NOMO-1 treated with dmso at 0.1 percent for 144 hours (cell line): ENCODE measurements around the gene RCL1.
"Not testable (repeated sequence)": the region's sequence is repeated elsewhere in the genome, so short reads cannot be mapped to it uniquely, and the experiment has no call there.

Source experiments
- DNase-seq: peaks from one replicate; lab custom pipeline; 2025; ENCODE audit not compliant: unreplicated experiment; lab: John Stamatoyannopoulos, UW

Gene RCL1, protein sequence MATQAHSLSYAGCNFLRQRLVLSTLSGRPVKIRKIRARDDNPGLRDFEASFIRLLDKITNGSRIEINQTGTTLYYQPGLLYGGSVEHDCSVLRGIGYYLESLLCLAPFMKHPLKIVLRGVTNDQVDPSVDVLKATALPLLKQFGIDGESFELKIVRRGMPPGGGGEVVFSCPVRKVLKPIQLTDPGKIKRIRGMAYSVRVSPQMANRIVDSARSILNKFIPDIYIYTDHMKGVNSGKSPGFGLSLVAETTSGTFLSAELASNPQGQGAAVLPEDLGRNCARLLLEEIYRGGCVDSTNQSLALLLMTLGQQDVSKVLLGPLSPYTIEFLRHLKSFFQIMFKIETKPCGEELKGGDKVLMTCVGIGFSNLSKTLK

GRCh38 chr9:4792572-4793458 is at the start of gene RCL1:
Gene RCL1 (plus strand): TSS chr9:4792944. CDS start chr9:4793092, 148 bp downstream.
- DNase-seq: peak; percentile 85

DNA sequence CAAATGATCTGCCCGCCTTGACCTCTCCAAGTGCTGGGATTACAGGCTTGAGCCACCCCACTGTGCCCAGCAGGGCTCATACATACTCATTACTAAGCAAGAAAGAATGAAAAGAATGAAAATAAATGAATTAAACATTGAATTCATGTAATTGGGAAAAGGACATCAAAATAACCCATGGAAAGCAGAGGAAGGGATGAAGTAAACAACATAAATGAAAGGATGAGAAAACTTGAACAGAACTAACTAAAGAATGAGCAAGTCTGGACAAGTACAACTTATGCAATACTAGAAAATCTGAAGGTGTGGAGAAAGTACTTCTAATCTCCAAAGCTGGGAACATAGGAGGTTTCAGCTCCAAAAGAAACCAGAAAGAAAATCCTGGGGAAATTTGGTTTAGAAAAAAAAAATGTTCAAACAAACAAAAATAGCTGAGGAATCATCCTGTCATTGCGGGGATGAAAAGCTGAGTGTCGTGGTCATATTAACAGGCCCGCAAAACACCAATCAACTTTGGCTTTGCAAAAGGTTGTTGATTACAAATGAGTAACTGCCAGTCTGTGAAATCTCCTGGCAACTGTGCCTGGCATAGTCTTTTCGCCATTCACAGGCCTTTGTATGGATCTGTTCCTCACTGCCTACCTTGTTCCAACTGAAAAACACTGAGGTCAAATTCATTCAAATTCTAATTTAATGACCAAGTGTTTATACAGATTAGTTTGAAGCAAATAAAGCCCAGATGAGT is 49.4 kb upstream of the RCL1 start:
- DNase-seq: no peak

GRCh38 chr9:4746278-4747030 is 46.3 kb upstream of the RCL1 start:
- DNase-seq: no peak

- no peak for DNase-seq
These were observed 44.1 kb upstream of the RCL1 start for GRCh38 chr9:4748612-4749011.

- peak; percentile 5 for DNase-seq
These were observed 42.6 kb upstream of the RCL1 start for GRCh38 chr9:4750023-4750673.

GRCh38 chr9:4754530-4754929 is 38.2 kb upstream of the RCL1 start:
- DNase-seq: not testable (repeated sequence)

DNA sequence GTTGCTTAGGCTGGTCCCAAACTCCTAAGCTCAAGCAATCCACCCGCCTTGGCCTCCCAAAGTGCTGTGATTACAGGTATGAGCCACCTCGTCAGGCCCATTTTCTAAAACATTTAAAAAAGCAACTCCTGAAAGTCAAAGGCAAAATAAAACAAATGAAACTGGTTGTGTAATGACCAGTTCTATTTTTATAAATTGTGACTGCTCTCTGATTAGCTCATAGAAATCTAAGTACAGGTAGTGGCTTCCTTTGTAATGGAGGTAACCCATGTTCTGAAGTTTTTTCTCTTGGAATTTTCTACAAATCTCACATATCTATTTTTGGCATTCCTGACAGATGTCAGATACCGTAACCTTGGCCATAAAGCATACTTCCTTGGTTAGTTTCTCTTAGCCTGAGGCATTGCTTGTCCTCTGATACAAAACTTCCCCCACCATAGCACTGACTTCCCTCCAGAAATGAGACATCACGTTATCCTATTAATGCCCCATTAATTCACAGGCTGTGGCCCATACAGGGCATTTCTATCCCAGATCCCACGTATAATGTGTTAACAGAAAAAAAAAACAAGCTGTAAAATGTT is 37.6 kb upstream of the RCL1 start:
- DNase-seq: no peak

GRCh38 chr9:4756420-4756819 is 36.3 kb upstream of the RCL1 start:
- no peak for DNase-seq

DNA sequence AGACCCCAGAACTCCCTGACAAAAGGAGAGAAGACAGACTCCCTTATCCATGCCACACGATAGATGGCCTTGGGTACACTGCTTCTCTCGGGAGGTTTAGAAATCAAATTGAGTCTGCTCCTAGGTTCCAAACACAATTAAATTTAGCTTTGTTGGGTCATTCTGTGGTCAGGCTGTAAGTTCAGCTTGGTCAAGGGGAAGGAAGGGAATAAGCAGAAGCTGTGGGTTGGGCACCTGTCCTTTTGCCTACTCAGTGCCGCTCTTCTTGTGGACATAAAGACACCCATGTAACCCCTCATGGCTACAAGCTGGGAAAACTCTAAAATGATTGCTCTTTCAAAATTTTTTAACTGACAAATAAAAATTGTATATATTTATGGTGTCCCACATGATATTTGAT is 32.6 kb upstream of the RCL1 start:
- peak; percentile 34 for DNase-seq

- DNase-seq: no peak
These were observed 30.4 kb upstream of the RCL1 start for GRCh38 chr9:4762108-4762885.

DNA sequence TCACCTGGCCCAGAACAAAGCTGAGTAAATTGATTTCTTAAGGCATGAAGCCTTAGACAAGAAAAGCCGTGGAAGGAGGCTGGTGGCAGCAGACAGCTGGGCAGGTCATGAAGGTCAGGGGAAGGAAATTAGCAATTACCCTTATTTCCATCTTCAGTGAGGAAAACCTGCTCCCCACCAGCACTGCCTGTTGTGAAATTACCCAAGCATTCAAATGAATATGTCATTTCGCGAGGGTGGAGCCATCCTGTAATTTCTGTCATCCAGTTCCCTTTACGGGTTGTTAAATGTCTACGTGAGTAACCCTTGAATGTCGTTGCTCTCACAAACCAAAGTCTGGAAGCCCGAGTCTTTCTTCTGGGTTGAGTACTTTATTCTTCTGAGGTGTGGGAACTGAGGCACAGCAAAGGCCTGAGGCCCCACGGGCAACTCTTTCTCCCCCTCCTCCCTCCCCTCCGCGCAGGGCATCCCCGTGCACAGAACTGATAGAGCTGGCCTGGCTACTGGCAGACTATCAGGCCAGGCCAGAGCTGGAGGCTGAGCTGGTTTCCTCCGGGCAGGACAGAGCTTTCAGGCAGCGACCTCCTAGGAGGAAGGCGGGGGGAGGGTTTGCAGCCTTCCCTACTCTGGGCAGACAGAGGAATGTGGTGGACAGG is 29.7 kb upstream of the RCL1 start:
- peak; percentile 51 for DNase-seq

GRCh38 chr9:4764033-4764432 is 28.7 kb upstream of the RCL1 start:
- DNase-seq: no peak

DNA sequence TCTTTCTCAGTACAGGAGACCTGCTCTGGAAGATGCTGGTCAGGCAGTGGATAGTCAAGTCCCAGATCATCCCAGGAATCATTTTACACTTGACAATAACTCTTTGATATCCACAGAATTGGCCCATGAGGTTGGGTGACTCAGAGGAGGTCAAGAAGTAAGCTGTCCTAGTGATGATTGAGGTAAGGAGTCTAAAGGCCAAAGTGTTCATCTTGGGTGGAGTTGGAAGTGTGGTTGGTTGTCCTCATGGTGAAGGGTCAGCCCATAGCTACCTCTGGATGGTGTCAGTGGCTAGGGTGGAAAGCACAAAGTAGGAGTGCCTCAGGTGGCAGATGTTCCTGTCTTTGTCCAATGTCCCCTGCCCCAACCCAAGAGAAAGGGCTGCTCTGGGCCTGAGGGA is 24.1 kb upstream of the RCL1 start:
- DNase-seq: no peak

DNA sequence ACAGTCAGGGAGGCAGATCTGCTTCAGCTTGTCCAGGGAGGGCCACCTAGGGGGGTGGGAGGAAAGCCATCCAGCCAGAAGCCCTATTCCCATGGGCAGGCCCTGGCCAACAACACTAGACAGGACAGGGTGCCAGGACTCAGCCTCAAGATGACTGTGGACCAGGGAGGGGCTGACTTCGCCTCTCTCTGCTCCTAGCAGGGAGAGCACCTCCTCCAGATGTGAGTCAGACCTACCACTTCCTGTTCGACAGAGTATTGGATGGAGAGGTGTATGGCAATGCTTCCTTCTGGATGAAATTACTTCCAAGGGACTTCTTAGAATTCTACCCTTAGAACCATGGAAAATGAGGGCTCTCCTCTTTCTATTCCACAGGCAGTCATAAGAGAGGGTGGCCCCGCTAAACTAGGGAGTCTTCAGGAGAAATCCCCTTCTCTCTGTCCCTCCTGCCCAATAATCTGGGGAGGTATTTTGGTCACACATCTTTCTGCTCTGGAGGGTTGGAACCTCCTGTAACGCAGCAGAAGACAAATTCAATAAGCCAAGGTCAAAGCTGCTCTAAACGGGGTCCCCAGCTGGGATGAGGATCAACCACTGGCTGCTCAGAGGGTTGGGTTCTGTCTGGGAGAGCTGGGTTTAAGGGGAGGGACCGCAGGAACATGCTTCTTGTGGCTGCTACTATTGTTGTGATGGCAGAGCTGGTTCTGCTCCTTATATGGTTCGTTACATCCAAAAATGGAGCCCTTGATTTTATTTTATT is 23.2 kb upstream of the RCL1 start:
- no peak for DNase-seq

- no peak for DNase-seq
These were observed 21.0 kb upstream of the RCL1 start for GRCh38 chr9:4771788-4772187.

DNA sequence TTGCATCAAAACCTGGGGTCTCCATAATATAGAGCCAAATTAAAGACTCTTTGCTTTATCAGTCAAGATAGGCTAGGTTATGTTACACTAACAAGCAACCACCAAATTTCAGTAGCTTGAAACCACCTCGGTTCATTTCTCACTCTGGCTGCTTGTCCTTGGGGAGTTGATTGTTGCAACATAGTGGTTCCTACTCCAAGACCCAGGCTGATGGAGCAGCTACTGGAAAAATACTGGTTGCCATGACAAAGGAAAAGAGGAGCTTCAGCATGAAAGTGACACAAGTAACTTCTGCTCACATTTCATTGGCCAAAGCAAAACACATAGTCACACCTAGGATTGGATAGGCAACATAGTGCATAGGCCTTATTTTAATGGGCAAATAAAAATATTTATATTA is 18.5 kb upstream of the RCL1 start:
- no peak for DNase-seq

GRCh38 chr9:4774958-4775357 is 17.8 kb upstream of the RCL1 start:
- DNase-seq: not testable (repeated sequence)

DNA sequence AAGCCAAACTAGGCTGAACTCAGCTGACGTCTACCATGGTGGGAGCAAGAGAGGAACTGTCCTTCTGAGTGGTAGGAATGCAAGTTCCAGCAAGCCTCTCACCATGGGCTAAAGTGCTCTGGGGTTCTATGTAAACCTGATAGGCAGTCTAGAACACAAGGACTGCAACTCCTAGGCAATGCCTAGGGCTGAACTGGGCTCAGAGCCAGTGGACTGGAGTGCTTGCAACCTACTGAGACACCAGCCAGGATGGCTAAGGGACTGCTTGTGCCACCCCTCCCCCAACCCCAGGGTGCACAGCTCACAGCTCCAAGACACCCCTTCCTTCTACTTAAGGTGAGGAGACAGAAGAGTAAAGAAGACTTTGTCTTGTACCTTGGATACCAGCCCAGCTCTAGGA is 12.1 kb upstream of the RCL1 start:
- DNase-seq: no peak
